Vagina (tissue), 2 donors: ENCODE results near the gene BRIP1.

Experiments
- CTCF ChIP-seq, 3 experiments: fragments of 450-650 bp in 2 of 3; fragments of 200-600 bp in 1 of 3; sonication (generic) in 1 of 3; IDR thresholded peaks; one replicate each; pipeline ENCODE4 v1.5.1; 2017 to 2019; ENCODE audit warnings: antibody characterized with exemption in 3 of 3, mild to moderate bottlenecking in 2 of 3, moderate library complexity in 2 of 3
- POLR2A ChIP-seq, 2 donors: fragments of 450-650 bp; IDR thresholded peaks; one replicate each; pipeline ENCODE4 v1.6.1; 2017; ENCODE audit warnings: antibody characterized with exemption in 2 of 2, mild to moderate bottlenecking in 2 of 2, moderate library complexity in 2 of 2

GRCh38 chr17:61828694-61829093 lies 34.6 kb downstream of the BRIP1 start:
- TF ChIP-seq CTCF (IDR thresholded peaks at IDR 0.05) (no peak), POLR2A (IDR thresholded peaks at IDR 0.05) (no peak)
